ENCODE measurements around the gene ULK1. TPM values are rescaled to one million over a fixed set of nuclear protein-coding genes. Genes with fewer than 3 reads are reported as not detected.

Gene ULK1
- total RNA-seq, 1 experiment from 2014 or later = 67.8 TPM

- TF ChIP-seq ZNF532 (CRISPR knock-in tag; IDR thresholded peaks at IDR 0.05; ENCODE audit: borderline replicate concordance) = no peak
- TF ChIP-seq NFYB (CRISPR knock-in tag; conservative IDR thresholded peaks at IDR 0.05; ENCODE audit: low read depth) = no peak
- no peak for TF ChIP-seq MAX (CRISPR knock-in tag; IDR thresholded peaks at IDR 0.05)
- no peak for TF ChIP-seq IRF2 (CRISPR knock-in tag; IDR thresholded peaks at IDR 0.05; ENCODE audit: borderline replicate concordance, low read depth)
- TF ChIP-seq USF1 (CRISPR knock-in tag; IDR thresholded peaks at IDR 0.05) = no peak
- no peak for TF ChIP-seq IRF1 (CRISPR knock-in tag; IDR thresholded peaks at IDR 0.05)
These were observed 27.7 kb downstream of the ULK1 start (continued) for GRCh38 chr12:131921866-131922769.

- ChIA-PET POLR2A (no interaction called here), CTCF (interaction anchor here (0.5 kb wide), 1 partner anchor 46 kb away, joined by 3 read pairs; no protein-coding TSS in a partner anchor)
- Mint-ChIP-seq H3K4me3 (no peak overlapping the region), H3K36me3 (peaks cover 8% of the 10 kb centered on the region), H3K27me3 (ENCODE audit: low read depth) (peaks cover 2% of the 10 kb centered on the region), H3K27ac (no peak overlapping the region; the same call in 1 of the 2 replicates), H3K4me1 (peaks cover under 1% of the 10 kb centered on the region), H3K9me3 (no peaks in the 10 kb centered on the region)
- TF ChIP-seq E2F5 (CRISPR knock-in tag; IDR thresholded peaks at IDR 0.05) (no peak), NR1H2 (CRISPR knock-in tag; IDR thresholded peaks at IDR 0.05) (no peak), HMGXB4 (CRISPR knock-in tag; IDR thresholded peaks at IDR 0.05) (no peak), USF1 (CRISPR knock-in tag; IDR thresholded peaks at IDR 0.05) (no peak), CREB1 (CRISPR knock-in tag; IDR thresholded peaks at IDR 0.05) (no peak)
- no peak for DNase-seq (ENCODE audit: low spot score)
- no peak for ATAC-seq
These were observed 28.4 kb downstream of the ULK1 start for GRCh38 chr12:131922772-131923171.

GRCh38 chr12:131923260-131923659 lies 28.8 kb downstream of the ULK1 start:
- Mint-ChIP-seq H3K9me3 (no peaks in the 10 kb centered on the region), H3K36me3 (peaks cover 9% of the 10 kb centered on the region), H3K4me1 (peaks cover 4% of the 10 kb centered on the region), H3K27me3 (ENCODE audit: low read depth) (peaks cover 5% of the 10 kb centered on the region), H3K27ac (no peak overlapping the region), H3K4me3 (no peak overlapping the region)
- CTCF ChIA-PET = interaction anchor here (0.5 to 0.7 kb wide), 2 partner anchors 45 to 73 kb away, joined by 3 read pairs; no protein-coding TSS in a partner anchor
- DNase-seq (ENCODE audit: low spot score) (no peak), ATAC-seq (no peak)
- POLR2A ChIA-PET = no interaction called here
- TF ChIP-seq ZNF416 (CRISPR knock-in tag; IDR thresholded peaks at IDR 0.05) (no peak), E2F4 (CRISPR knock-in tag; IDR thresholded peaks at IDR 0.05; ENCODE audit: borderline replicate concordance, low read depth) (no peak), CREB1 (CRISPR knock-in tag; IDR thresholded peaks at IDR 0.05) (no peak), ZNF232 (CRISPR knock-in tag; IDR thresholded peaks at IDR 0.05) (no peak), ZNF281 (CRISPR knock-in tag; IDR thresholded peaks at IDR 0.05) (no peak), ESRRA (CRISPR knock-in tag; IDR thresholded peaks at IDR 0.05; ENCODE audit: borderline replicate concordance) (no peak), NFATC4 (CRISPR knock-in tag; IDR thresholded peaks at IDR 0.05) (no peak), NR1H2 (CRISPR knock-in tag; IDR thresholded peaks at IDR 0.05) (no peak), EMX1 (CRISPR knock-in tag; IDR thresholded peaks at IDR 0.05) (no peak)
